ENCODE results near the gene DCXR.

DCXR gene

GRCh38 chr17:81994593-81995462 lies 42.7 kb downstream of the DCXR start:
- DNase-seq = no peak

- no peak for DNase-seq
Observed at GRCh38 chr17:81993729-81994592, 43.5 kb downstream of the DCXR start.

GRCh38 chr17:81992306-81993102 lies 45.0 kb downstream of the DCXR start:
- no peak for DNase-seq

GRCh38 chr17:81991684-81992305 lies 45.7 kb downstream of the DCXR start:
- DNase-seq = no peak

- DNase-seq = no peak
Observed at GRCh38 chr17:81990836-81991683, 46.4 kb downstream of the DCXR start.

GRCh38 chr17:81987161-81987770 lies 50.2 kb downstream of the DCXR start:
- DNase-seq = no peak

GRCh38 chr17:81986606-81987005 lies 50.9 kb downstream of the DCXR start:
- DNase-seq = no peak

Measured in activated CD4-positive, alpha-beta T cell treated with anti-CD3 and anti-CD28 coated beads, Interleukin-2, amount 50 U/mL, for 4 hours (primary cell).